D721Med (cell line): ENCODE results near the gene VPS41.

Experiments used
- DNase-seq: peaks from one replicate; pipeline ENCODE4 v3.0.0; 2011; ENCODE audit warnings: low spot score; ENCODE audit not compliant: insufficient read length
- FAIRE-seq: peaks from 2 replicates; lab custom pipeline; 2011; peaks lifted over from hg19 to GRCh38; lab: Jason Lieb, UNC
- TF ChIP-seq, protein P1 (sequence below): IDR thresholded peaks from 2 replicates; pipeline ENCODE4 v1.5.1; 2012; ENCODE audit warnings: mild to moderate bottlenecking, control low read depth; ENCODE audit not compliant: insufficient read depth; ENCODE audit errors: missing control alignments

VPS41 gene

DNA sequence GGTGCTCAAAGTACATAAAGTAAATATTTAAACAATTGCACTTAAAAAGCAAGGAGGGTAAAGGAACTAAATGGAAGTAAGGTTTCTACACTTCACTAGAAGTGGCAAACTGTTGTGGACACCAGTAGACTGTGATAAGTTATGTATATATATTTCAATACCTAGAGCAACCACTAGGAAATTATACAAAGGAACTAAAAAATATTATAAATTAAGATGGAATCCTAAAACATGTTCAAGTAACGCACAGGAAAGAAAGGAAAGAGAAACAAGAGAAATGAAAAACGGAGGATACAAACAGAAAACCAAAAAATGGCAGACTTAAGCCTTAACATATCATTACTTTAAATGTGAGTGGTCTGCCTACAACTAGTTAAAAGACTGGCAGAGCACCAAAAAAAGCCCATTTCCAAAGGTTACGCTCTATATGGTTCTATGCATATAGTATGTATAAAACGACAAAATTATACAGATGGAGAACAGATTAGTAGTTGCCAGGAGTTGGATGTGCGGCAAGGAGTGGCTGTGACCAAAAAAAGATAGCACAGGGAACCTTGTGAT lies 19.0 kb downstream of the VPS41 start:
- TF ChIP-seq, protein P1, sequence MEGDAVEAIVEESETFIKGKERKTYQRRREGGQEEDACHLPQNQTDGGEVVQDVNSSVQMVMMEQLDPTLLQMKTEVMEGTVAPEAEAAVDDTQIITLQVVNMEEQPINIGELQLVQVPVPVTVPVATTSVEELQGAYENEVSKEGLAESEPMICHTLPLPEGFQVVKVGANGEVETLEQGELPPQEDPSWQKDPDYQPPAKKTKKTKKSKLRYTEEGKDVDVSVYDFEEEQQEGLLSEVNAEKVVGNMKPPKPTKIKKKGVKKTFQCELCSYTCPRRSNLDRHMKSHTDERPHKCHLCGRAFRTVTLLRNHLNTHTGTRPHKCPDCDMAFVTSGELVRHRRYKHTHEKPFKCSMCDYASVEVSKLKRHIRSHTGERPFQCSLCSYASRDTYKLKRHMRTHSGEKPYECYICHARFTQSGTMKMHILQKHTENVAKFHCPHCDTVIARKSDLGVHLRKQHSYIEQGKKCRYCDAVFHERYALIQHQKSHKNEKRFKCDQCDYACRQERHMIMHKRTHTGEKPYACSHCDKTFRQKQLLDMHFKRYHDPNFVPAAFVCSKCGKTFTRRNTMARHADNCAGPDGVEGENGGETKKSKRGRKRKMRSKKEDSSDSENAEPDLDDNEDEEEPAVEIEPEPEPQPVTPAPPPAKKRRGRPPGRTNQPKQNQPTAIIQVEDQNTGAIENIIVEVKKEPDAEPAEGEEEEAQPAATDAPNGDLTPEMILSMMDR: no peak
- FAIRE-seq: no peak
- DNase-seq: no peak

DNA sequence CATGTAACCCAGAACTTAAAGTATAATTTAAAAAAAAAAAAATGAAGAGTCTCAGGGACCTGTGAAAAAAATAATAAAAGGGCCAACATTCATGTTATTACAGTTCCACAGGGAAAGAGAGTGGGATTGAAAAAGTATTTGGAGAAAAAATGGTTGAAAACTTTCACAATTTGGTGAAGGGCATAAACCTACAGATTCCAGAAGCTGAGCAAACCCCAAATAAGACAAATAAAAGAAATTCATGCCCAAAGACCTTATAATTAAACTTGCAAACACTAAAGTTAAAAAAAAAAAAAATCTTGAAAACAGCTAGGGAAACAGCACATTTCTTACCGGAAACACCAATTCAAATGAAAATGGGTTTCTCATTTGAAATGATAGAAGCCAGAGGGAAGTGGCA lies 19.9 kb downstream of the VPS41 start:
- TF ChIP-seq, protein P1: no peak
- FAIRE-seq (no peak), DNase-seq (no peak)

DNA sequence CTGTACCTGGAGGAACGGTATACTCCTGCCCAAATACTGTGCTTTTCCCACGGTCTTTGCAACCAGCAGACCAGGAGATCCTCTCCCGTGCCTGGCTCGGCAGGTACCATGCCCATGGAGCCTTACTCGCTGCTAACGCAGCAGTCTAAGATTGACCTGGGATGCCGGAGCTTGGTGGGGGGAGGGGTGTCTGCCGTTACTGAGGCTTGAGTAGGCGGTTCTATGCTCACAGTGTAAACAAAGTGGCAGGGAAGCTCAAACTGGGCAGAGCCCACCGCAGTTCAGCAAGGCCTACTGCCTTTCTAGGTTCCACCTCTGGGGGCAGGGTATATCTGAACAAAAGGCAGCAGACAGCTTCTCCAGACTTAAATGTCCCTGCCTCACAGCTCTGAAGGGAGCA lies 22.7 kb downstream of the VPS41 start:
- DNase-seq: no peak
- TF ChIP-seq, protein P1: no peak

DNA sequence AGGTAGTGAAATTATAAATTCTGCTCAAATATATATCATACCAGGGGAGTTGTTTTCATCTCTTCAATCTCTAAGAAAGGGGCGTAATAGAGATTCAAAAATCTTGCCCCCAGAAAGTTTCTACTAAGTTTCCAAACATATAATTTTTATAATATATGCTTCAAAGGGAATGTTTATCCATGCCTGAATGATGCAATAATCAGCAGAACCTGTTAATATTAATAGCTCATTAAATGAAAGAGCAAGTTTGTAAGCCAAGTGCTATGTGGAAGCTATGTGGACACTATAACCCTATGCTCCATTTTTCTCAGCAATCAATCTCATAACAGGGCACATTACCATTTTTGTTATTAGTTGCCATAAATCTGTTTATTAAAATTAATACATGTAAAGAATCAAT lies 25.3 kb downstream of the VPS41 start:
- FAIRE-seq (no peak), DNase-seq (no peak)
- TF ChIP-seq, protein P1: no peak

More for the DNA sequence above, 22.7 kb downstream of the VPS41 start:
- no peak for FAIRE-seq

DNA sequence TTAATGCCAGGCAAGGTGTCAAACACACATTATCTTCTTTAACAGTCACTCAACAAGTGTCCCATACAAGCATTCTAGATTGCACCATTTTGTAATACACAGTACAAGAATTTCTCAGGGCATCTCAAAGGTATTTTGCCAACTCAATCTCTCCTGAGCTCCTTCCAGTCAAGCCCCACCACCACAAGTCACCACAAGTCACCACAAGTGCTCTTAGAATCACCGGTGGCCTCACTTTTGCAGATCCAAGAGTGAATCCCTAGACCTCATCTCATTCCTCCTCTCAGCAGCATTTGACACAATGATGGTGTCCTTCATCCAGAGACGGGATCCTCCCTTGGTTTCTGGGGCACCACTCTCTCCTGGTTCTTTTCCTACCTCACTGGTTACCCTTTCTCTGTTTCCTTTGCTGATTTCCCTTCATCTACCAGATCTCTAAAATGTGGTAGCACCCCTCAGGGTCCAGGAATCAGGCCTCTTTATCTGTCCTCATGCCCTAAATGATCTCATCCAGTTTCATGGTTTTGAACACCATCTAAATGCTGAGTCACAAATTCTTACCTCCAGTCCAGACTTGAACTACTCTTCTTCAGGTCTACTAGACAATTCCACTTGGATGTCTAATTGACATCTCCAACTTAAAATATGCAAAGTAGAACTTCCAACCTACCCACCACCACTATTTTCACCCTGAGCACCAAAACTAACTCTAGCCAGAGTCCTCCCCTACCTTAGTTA lies 26.9 kb downstream of the VPS41 start:
- FAIRE-seq: no peak
- TF ChIP-seq, protein P1: no peak

DNA sequence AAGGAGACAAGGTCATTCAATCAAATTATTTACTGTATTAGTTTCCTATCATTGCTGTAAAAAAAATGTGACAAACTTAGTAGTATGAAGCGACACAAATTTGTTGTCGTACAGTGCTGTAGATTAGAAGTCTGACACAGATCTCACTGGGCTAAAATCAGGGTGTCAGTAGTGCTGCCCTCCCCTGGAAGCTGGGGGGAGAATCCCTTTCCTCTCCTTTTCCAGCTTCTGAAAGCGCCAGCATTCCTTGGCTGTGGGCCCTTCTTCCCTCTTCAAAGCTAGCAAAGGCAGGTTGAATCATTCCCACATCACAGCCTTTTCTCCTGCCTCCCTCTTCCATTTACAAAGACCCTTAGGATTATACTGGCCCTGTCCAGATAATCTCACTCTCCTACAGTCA lies 28.0 kb downstream of the VPS41 start:
- DNase-seq: no peak
- no peak for FAIRE-seq
- TF ChIP-seq, protein P1: no peak

More for the DNA sequence above, 26.9 kb downstream of the VPS41 start:
- DNase-seq: no peak

DNA sequence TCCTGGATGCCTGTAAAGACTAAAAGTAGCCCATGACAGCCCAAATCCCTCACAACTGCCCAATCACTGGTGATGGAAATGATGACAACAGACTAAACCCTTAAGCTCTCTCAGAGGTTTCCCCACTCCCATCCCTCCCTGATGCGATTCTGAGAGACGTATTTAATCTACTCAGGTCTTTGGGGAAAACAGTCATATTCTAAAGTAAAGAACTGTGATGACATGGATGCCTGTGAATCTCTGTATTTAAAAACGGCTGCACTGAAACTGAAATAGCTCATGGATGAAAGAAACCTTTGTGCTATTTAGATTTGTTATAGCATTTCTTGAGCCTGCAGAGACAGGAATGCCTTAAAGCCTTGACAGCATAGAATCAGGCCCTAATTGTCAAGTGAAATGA lies 28.5 kb downstream of the VPS41 start:
- FAIRE-seq (peak; percentile 53), DNase-seq (peak; percentile 27)
- TF ChIP-seq, protein P1: no peak
